C4-2B (cell line): ENCODE measurements around the gene WBP11.

Source experiments
- H3K27ac ChIP-seq: fragments of 450-650 bp; 2 replicates; pipeline ENCODE4 v1.5.1; 2017
- CTCF ChIP-seq: fragments of 450-650 bp; conservative IDR thresholded peaks from 2 replicates; pipeline ENCODE4 v1.5.1; 2017; ENCODE audit warnings: mild to moderate bottlenecking
- ZFX ChIP-seq: fragments of 450-650 bp; IDR thresholded peaks from 2 replicates; pipeline ENCODE4 v1.6.1; 2017

Gene WBP11

GRCh38 chr12:14814014-14814413 is 10.7 kb upstream of the WBP11 start, which contains the start of gene SMCO3:
Gene SMCO3 (minus strand): TSS chr12:14814182. CDS start chr12:14806680, 7,502 bp downstream.
- H3K27ac ChIP-seq, result no peak within 1 kb of the TSS
- TF ChIP-seq CTCF (no peak), ZFX (no peak)

- H3K27ac ChIP-seq, result no peak overlapping the region
- TF ChIP-seq ZFX (no peak), CTCF (peak; percentile 41)
Measured at GRCh38 chr12:14811486-14811885, 8.2 kb upstream of the WBP11 start.

GRCh38 chr12:14810953-14811483 is 7.7 kb upstream of the WBP11 start:
- TF ChIP-seq CTCF (peak; percentile 69), ZFX (no peak)
- H3K27ac ChIP-seq, result no peak overlapping the region

- TF ChIP-seq ZFX (no peak), CTCF (no peak)
Measured at GRCh38 chr12:14810167-14810952, 7.1 kb upstream of the WBP11 start.

GRCh38 chr12:14803830-14804160 is 517 bp upstream of the WBP11 start:
- H3K27ac ChIP-seq, result peak overlapping the region; percentile 91; the same call in 1 of the 2 replicates
- TF ChIP-seq ZFX (no peak), CTCF (no peak)

More at GRCh38 chr12:14810167-14810952, 7.1 kb upstream of the WBP11 start:
- H3K27ac ChIP-seq, result no peak overlapping the region

- no peak for TF ChIP-seq ZFX
- no peak for TF ChIP-seq CTCF
- H3K27ac ChIP-seq, result peak overlapping the region; percentile 91
Measured at GRCh38 chr12:14802721-14803010, 612 bp downstream of the WBP11 start.

GRCh38 chr12:14802247-14802646 is 1.0 kb downstream of the WBP11 start:
- H3K27ac ChIP-seq, result peak overlapping the region; percentile 91; the same call in 1 of the 2 replicates

More at GRCh38 chr12:14802247-14802646, 1.0 kb downstream of the WBP11 start:
- TF ChIP-seq CTCF (no peak), ZFX (no peak)
